PC-9 (cell line): ENCODE results near the gene KLHL8. TPM values are rescaled to one million over a fixed set of nuclear protein-coding genes. Genes with fewer than 3 reads are reported as not detected.

ENCODE experiments used
- Bru-seq: library from RNA; stranded (reverse); fragments of 400-500 nt; gene quantifications from one replicate; lab custom pipeline; 2021; lab: Mats Ljungman, UMichigan
- BruChase-seq, 2 experiments: library from RNA; stranded (reverse); fragments of 400-500 nt; gene quantifications; one replicate each; lab custom pipeline; 2021; lab: Mats Ljungman, UMichigan
- BruUV-seq: library from RNA; stranded (reverse); fragments of 400-500 nt; replicated peaks from 2 replicates; lab custom pipeline; 2021; lab: Mats Ljungman, UMichigan
- CTCF ChIA-PET: fragments of 300-600 bp; sonication (Branson Sonifier 250); formaldehyde crosslinking; loops from one replicate; lab custom pipeline; 2022; ENCODE audit warnings: antibody characterized with exemption; lab: Charles Lee
- POLR2A ChIA-PET: fragments of 300-600 bp; sonication (Branson Sonifier 250); formaldehyde crosslinking; loops from one replicate; lab custom pipeline; 2022; ENCODE audit warnings: antibody characterized with exemption; ENCODE audit not compliant: unreplicated experiment; lab: Charles Lee
- DNase-seq, 2 experiments: peaks; one replicate each; pipeline versions ENCODE4 v3.0.0 to v3.0.0-alpha.2; 2015 to 2022; ENCODE audit warnings: mixed read lengths in 1 of 2
- H2AFZ ChIP-seq: fragments of 200-600 bp; sonication (generic); 2 replicates; pipeline ENCODE4 v1.8.1; 2017; ENCODE audit warnings: antibody characterized with exemption
- H3F3A ChIP-seq: fragments of 200-600 bp; sonication (generic); 2 replicates; pipeline ENCODE4 v1.8.1; 2017; ENCODE audit warnings: antibody characterized with exemption, mild to moderate bottlenecking, low read depth; ENCODE audit not compliant: insufficient read depth
- H3K27ac ChIP-seq: fragments of 200-600 bp; sonication (generic); 2 replicates; pipeline ENCODE4 v1.6.1; 2016; ENCODE audit warnings: mixed run types
- H3K27me3 ChIP-seq: fragments of 200-600 bp; sonication (generic); 2 replicates; pipeline ENCODE4 v1.6.1; 2016; ENCODE audit warnings: low read depth, mixed run types; ENCODE audit not compliant: insufficient read depth
- H3K36me3 ChIP-seq: fragments of 200-600 bp; sonication (generic); 2 replicates; pipeline ENCODE4 v1.6.1; 2016; ENCODE audit warnings: low read depth, mixed run types
- H3K4me1 ChIP-seq: fragments of 200-600 bp; sonication (generic); replicated peaks from 2 replicates; pipeline ENCODE4 v1.6.1; 2016; ENCODE audit warnings: mixed run types; ENCODE audit not compliant: insufficient read depth
- H3K4me2 ChIP-seq: fragments of 200-600 bp; sonication (generic); 2 replicates; pipeline ENCODE4 v1.6.1; 2017; ENCODE audit warnings: mixed run types
- H3K4me3 ChIP-seq: fragments of 200-600 bp; sonication (generic); 2 replicates; pipeline ENCODE4 v1.6.1; 2016; ENCODE audit warnings: mixed run types
- H3K79me2 ChIP-seq: fragments of 200-600 bp; sonication (generic); 2 replicates; pipeline ENCODE4 v1.6.1; 2017; ENCODE audit warnings: low read depth, mixed run types
- H3K9me2 ChIP-seq: fragments of 200-600 bp; sonication (generic); 2 replicates; pipeline ENCODE4 v1.8.1; 2017; ENCODE audit warnings: mild to moderate bottlenecking; ENCODE audit not compliant: insufficient read depth
- H3K9me3 ChIP-seq: fragments of 200-600 bp; sonication (generic); 2 replicates; pipeline ENCODE4 v1.8.1; 2016; ENCODE audit warnings: low read depth; ENCODE audit not compliant: insufficient read depth
- H4K20me1 ChIP-seq: fragments of 200-600 bp; sonication (generic); 2 replicates; pipeline ENCODE4 v1.8.1; 2017; ENCODE audit not compliant: insufficient read depth
- EZH2 ChIP-seq: fragments of 200-600 bp; sonication (generic); IDR thresholded peaks from 2 replicates; pipeline ENCODE4 v1.8.0; 2017; ENCODE audit warnings: antibody characterized with exemption, low read depth
- intact Hi-C: fragments of 100-400 bp; cut with micrococcal nuclease; formaldehyde crosslinking; loops from one replicate; pipeline ENCODE4 v1.10.0; 2022; ENCODE audit not compliant: unreplicated experiment
- long read RNA-seq: library from polyadenylated mRNA; stranded (forward); transcript quantifications from one replicate; pipeline ENCODE4 v2.0.0, GENCODE V29; 2022
- total RNA-seq: library from RNA; stranded (reverse); gene quantifications from 2 replicates; pipeline ENCODE4 v1.2.3, GENCODE V29; 2021
- TF ChIP-seq, protein P1 (sequence below): fragments of 200-600 bp; sonication (generic); conservative IDR thresholded peaks from 2 replicates; pipeline ENCODE4 v1.6.1; 2017; ENCODE audit warnings: mixed run types, antibody characterized with exemption, mild to moderate bottlenecking, moderate library complexity

Gene KLHL8
- 8.5 and 10.4 TPM in 2 replicates for total RNA-seq
- percentile 63 among the genes with signal in this experiment for Bru-seq, nascent RNA
- percentile 66 among the genes with signal in this experiment for BruChase-seq, experiment 1, labeled RNA remaining after a 2-hour chase
- BruChase-seq, experiment 2, labeled RNA remaining after a 6-hour chase, result percentile 69 among the genes with signal in this experiment
- long read RNA-seq, full-length matches to known transcripts, result 6 of 10 reads
- long read RNA-seq, partial matches to known transcripts, result 1 of 10 reads
- long read RNA-seq, other reads (novel, unspliced or antisense), result 3 of 10 reads

DNA sequence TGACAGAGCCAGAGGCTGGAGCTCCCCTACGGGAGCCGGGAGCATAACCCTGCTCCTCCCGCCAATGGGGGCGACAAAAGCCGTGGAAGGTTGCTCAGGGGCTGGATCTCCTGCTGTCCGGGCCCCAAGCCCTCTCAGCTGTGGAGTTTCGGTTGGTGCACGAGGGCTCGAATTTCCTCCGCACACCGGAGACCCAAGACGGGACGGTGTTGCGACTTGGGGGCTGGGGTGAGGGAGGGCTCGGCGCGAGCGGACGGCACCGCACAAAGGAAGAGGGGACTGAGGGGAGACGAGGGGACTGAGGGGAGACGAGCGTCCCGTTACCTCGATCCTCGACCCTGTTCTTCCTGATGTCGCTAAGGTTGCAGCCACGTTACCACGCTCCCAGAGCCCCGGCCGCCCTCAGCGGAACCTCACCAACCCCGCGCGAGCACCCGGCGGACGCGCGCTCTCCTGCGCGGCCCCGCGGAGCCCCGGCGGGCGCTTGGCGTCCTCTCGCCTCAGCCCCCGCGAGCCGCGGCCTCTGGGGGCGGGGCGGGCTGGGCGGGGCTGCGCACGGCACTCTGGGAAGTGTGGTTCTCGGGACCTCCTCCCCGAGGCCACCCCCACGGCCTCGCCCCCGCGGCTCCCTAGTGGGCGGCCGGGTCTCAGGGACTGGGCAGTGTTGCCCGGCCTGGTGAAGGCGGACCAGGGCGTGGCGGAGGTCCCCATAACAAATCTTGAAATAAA, at the start of gene KLHL8:
TSS of gene KLHL8 (minus strand) at position 525 of the 729 bp plus-strand sequence. CDS start 25,079 bp downstream, outside the sequence.
- Histone ChIP-seq H3K36me3 (no peaks in the 10 kb centered on the region), H3K9me3 (no peaks in the 10 kb centered on the region), H4K20me1 (no peaks in the 10 kb centered on the region), H3F3A (peaks cover 4% of the 10 kb centered on the region; the same call in 1 of the 2 replicates), H2AFZ (peak within 1 kb of the TSS; percentile 98), H3K4me3 (peak within 1 kb of the TSS; percentile 93), H3K4me1 (peaks cover 7% of the 10 kb centered on the region), H3K4me2 (peak within 1 kb of the TSS; percentile 88), H3K79me2 (peaks cover 20% of the 10 kb centered on the region), H3K27ac (peak within 1 kb of the TSS; percentile 78), H3K27me3 (no peaks in the 10 kb centered on the region), H3K9me2 (no peaks in the 10 kb centered on the region)
- TF ChIP-seq, protein P1, sequence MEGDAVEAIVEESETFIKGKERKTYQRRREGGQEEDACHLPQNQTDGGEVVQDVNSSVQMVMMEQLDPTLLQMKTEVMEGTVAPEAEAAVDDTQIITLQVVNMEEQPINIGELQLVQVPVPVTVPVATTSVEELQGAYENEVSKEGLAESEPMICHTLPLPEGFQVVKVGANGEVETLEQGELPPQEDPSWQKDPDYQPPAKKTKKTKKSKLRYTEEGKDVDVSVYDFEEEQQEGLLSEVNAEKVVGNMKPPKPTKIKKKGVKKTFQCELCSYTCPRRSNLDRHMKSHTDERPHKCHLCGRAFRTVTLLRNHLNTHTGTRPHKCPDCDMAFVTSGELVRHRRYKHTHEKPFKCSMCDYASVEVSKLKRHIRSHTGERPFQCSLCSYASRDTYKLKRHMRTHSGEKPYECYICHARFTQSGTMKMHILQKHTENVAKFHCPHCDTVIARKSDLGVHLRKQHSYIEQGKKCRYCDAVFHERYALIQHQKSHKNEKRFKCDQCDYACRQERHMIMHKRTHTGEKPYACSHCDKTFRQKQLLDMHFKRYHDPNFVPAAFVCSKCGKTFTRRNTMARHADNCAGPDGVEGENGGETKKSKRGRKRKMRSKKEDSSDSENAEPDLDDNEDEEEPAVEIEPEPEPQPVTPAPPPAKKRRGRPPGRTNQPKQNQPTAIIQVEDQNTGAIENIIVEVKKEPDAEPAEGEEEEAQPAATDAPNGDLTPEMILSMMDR, result no peak
- no peak for TF ChIP-seq EZH2
- POLR2A ChIA-PET, result interaction anchor here (0.6 to 0.7 kb wide), 2 partner anchors 318 to 436 kb away, joined by 3 read pairs; no protein-coding TSS in a partner anchor
- CTCF ChIA-PET, result interaction anchor here (0.6 kb wide), 1 partner anchor 15 kb away, joined by 17 read pairs; no protein-coding TSS in a partner anchor
- intact Hi-C loops, result loop anchor here (5.0 kb wide), 1 partner anchor 283 kb away; the partner anchor contains the start of gene AFF1
- peak; percentile 79 to 92 for DNase-seq
- BruUV-seq, result TSS peak; percentile 44

DNA sequence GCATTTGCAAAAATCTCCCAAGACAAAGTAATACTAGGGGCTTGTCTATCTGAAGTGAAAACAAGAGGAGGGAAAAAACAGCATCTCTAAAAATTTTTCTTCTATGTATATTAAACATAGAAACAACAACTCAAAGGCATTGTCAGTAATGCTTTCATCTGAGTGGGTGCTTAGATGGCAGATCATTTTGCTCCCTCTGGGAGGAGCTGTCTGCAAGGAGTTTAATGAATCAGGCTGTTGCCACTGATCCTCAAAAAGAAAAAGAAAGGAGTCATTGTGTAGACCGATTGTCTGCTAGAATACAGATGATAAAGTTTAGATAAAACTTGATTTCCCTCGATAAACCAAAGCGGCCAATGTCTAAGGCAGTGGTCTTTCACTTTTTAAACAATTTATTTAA, 49.7 kb upstream of the KLHL8 start:
- CTCF ChIA-PET, result interaction anchor here (0.6 kb wide), 1 partner anchor 230 kb away, joined by 4 read pairs; no protein-coding TSS in a partner anchor
- POLR2A ChIA-PET, result no interaction called here
- no peaks in the 10 kb centered on the region for H3K79me2 ChIP-seq
- intact Hi-C loops, result loop anchor here (1.0 to 10.0 kb wide), 4 partner anchors 85 to 577 kb away; no protein-coding TSS in a partner anchor
- no peaks in the 10 kb centered on the region for H3K27me3 ChIP-seq
- H4K20me1 ChIP-seq, result no peaks in the 10 kb centered on the region
- peak; percentile 5 to 38 for DNase-seq
- no peaks in the 10 kb centered on the region for H3K4me1 ChIP-seq
- H2AFZ ChIP-seq, result no peak overlapping the region
- BruUV-seq, result no TSS peak
- H3K36me3 ChIP-seq, result no peaks in the 10 kb centered on the region
- H3K27ac ChIP-seq, result no peak overlapping the region
- H3K4me2 ChIP-seq, result no peak overlapping the region
- no peak overlapping the region for H3K4me3 ChIP-seq
- TF ChIP-seq, protein P1, result peak; percentile 57
- TF ChIP-seq EZH2, result no peak
- no peaks in the 10 kb centered on the region for H3K9me3 ChIP-seq
- H3K9me2 ChIP-seq, result no peaks in the 10 kb centered on the region
- no peaks in the 10 kb centered on the region for H3F3A ChIP-seq

GRCh38 chr4:87268411-87268810, 48.0 kb upstream of the KLHL8 start:
- no peaks in the 10 kb centered on the region for H3K27me3 ChIP-seq
- no peak overlapping the region for H3K27ac ChIP-seq
- no peaks in the 10 kb centered on the region for H3F3A ChIP-seq
- POLR2A ChIA-PET, result no interaction called here
- no peak overlapping the region for H2AFZ ChIP-seq
- no peak overlapping the region for H3K4me3 ChIP-seq
- H3K36me3 ChIP-seq, result no peaks in the 10 kb centered on the region
- intact Hi-C loops, result no loop called here
- CTCF ChIA-PET, result no interaction called here
- no peaks in the 10 kb centered on the region for H4K20me1 ChIP-seq
- DNase-seq, result no peak
- H3K4me1 ChIP-seq, result no peaks in the 10 kb centered on the region
- H3K4me2 ChIP-seq, result no peak overlapping the region
- BruUV-seq, result no TSS peak
- H3K9me3 ChIP-seq, result no peaks in the 10 kb centered on the region
- TF ChIP-seq, protein P1, result no peak
- TF ChIP-seq EZH2, result no peak
- no peaks in the 10 kb centered on the region for H3K79me2 ChIP-seq
- H3K9me2 ChIP-seq, result no peaks in the 10 kb centered on the region
